ENCODE data around the gene IL5.
"Not testable (repeated sequence)": the region's sequence is repeated elsewhere in the genome, so short reads cannot be mapped to it uniquely, and the experiment has no call there.

IL5 gene

DNA sequence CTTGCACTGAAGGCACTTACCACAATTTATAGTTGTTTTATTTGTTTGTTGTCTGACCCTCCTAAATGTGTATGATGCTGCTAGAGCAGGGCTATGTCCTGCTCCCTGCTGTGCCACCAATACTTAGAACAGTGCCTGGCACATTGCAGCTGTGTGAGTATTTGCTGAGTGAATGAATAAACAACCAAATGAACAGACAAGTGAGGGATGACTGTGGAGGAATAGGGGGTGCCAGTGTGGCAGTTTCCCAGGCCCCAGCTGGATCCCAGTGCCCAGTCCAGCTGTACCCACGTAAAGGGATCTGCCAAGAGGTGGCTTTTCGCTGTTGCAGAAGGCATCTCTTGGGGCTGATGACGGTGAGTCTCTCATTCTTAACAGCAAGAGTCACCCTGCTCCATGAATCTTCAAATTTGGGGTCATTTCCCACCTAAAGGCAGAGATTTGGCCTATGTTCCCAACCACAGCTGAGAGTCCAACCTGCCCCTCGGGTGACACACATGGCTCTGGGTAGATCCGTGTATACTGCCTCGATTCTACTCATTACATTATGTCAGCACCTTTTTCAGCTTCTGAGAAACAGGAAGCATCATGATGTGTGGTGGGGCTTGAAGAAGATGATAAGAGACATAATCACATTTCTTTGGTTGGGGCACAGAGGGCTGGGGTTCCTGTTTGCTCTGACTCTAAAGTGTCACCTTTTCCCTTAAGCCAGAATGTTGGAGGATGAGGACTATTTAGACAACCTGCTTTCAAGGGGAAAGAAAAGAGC lies 14.3 kb downstream of the IL5 start:
- no peak for DNase-seq (ENCODE audit: insufficient read length, low spot score)
- TF ChIP-seq, protein P1, sequence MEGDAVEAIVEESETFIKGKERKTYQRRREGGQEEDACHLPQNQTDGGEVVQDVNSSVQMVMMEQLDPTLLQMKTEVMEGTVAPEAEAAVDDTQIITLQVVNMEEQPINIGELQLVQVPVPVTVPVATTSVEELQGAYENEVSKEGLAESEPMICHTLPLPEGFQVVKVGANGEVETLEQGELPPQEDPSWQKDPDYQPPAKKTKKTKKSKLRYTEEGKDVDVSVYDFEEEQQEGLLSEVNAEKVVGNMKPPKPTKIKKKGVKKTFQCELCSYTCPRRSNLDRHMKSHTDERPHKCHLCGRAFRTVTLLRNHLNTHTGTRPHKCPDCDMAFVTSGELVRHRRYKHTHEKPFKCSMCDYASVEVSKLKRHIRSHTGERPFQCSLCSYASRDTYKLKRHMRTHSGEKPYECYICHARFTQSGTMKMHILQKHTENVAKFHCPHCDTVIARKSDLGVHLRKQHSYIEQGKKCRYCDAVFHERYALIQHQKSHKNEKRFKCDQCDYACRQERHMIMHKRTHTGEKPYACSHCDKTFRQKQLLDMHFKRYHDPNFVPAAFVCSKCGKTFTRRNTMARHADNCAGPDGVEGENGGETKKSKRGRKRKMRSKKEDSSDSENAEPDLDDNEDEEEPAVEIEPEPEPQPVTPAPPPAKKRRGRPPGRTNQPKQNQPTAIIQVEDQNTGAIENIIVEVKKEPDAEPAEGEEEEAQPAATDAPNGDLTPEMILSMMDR (IDR thresholded peaks at IDR 0.05; ENCODE audit: insufficient read depth, missing control alignments), result no peak
- no peak for FAIRE-seq

DNA sequence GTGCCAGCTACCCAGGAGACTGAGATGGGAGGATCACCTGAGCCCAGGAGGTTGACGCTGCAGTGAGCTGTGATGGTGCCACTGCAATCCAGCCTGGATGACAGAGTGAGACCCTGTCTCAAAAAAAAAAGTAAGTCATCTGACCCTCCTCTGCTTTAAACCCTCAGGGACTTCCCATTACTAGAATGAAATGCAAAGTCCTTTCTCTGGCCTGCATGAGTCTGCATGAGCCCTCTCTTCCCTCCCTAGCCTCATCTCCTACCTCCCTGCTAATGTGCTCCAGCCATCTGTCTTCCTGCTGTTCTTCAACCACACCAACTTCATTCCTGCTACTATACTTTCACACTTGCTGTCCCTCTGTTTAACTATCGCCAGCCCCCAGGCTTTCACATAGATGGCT lies 15.3 kb downstream of the IL5 start:
- no peak for FAIRE-seq
- TF ChIP-seq, protein P1 (IDR thresholded peaks at IDR 0.05; ENCODE audit: insufficient read depth, missing control alignments), result no peak
- no peak for DNase-seq (ENCODE audit: insufficient read length, low spot score)

DNA sequence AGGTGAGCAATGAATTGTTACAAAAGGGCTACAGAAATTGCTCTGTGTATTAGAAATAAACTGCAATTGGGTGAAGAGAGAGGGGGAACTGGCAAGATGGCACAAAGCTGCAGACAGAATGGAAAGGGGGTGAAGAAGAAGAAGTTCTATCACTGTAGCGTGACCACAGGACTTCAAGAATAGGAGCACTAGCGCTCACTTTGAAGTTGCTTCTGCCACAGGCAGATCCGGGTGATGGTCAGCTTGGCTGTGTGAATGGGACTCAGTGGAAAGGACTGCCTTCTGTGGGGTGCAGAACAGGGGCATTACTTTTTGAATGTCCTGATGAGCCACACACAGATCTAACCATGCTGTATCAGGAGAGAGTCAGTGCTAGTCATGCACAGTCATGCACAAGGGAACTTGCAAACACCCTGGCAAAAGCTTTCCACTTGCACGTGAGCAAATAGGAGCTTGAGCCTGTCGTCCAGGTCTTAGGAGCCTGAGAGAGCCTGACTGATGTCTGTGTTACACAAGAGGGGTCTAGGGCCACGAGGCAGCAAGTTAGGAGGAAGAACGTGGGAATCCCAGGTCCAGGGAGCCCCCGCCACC lies 16.3 kb downstream of the IL5 start:
- TF ChIP-seq, protein P1 (IDR thresholded peaks at IDR 0.05; ENCODE audit: insufficient read depth, missing control alignments), result no peak
- no peak for DNase-seq (ENCODE audit: insufficient read length, low spot score)
- no peak for FAIRE-seq

DNA sequence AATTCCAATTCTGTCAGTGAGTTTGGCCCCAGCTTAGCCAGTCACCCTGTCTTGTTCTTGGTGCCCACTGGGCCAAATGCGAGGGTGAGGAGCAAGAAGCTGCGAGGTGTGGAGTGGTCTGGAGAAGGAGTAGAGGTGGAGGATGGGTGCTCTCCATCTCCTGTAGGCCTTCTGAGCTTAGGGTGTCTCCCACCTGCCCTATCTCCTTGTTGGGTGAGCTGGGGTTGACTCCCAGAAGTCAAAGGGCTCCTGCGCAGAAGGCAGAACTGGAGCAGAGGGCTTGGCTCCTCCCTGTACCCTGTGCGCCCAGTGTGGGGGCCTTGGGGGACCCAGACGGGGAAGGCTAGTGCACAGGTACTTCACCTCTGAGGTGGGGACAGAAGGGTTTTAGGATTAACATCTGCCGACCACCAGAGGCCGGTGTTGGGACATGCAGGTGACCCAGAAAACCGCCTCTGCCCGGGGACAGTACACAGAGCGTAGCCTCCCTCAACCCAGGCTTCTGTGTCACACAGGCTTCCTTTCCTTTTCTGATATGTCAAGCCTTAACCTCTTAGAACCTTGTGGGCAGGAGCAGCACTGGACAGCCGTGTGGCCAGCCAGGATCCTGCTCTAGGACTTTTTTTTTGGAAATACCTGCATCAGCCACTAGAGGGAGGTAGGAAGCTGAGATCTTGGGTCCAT lies 16.9 kb downstream of the IL5 start:
- TF ChIP-seq, protein P1 (IDR thresholded peaks at IDR 0.05; ENCODE audit: insufficient read depth, missing control alignments), result peak; percentile 70
- FAIRE-seq, result no peak
- DNase-seq (ENCODE audit: insufficient read length, low spot score), result no peak

DNA sequence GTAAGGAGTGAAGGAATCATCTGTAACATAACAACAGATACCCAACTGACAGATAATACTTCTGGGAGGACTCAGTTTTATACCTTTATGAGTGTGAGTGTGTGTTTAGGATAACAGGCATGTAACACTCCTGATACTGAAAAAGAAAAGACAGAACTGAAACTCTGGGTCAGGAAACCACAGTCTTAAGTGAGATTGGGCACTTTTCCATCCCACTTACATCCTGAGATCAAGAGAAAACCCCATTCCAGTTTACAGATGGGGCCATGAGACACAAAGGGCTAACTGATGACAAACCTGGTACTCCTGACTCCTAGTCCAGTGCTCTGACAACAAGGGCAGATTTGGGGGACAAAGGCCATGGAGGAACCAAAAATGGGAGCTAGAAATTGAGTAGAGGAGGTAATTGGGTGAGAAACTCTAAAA lies 18.0 kb downstream of the IL5 start:
- TF ChIP-seq, protein P1 (IDR thresholded peaks at IDR 0.05; ENCODE audit: insufficient read depth, missing control alignments), result no peak
- FAIRE-seq (no peak), DNase-seq (ENCODE audit: insufficient read length, low spot score) (no peak)

DNA sequence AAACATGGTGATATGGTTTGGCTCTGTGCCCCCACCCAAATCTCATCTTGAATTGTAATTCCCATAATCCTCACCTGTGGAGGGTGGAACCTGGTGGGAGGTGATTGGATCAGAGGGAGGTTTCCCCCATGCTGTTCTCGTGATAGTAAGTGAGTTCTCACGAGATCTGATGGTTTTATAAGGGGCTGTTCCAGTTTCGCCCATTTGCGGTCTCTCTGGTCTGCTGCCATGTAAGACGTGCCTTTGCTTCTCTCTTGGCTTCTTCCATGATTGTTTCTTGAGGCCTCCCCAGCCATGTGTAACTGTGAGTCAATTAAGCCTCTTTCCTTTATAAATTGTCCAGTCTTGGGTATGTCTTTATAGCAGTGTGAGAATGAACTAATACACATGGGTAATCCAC lies 18.4 kb downstream of the IL5 start:
- DNase-seq (ENCODE audit: insufficient read length, low spot score); FAIRE-seq: not testable (repeated sequence)

DNA sequence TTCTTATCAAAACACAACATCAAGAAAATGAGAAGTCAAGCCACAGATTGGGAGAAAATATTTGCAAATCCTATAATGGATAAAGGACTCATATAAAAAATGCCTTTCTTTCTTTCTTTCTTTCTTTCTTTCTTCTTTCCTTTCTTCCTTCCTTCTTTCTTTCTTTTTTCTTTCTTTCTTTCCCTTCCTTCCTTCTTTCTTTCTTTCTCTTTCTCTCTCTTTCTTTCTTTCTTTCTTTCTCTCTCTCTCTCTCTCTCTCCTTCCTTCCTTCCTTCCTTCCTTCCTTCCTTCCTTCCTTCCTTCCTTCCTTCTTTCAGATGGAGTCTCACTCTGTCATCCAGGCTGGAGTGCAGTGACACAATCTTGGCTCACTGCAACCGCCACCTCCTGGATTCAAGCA lies 21.3 kb downstream of the IL5 start:
- DNase-seq (ENCODE audit: insufficient read length, low spot score); FAIRE-seq: not testable (repeated sequence)

DNA sequence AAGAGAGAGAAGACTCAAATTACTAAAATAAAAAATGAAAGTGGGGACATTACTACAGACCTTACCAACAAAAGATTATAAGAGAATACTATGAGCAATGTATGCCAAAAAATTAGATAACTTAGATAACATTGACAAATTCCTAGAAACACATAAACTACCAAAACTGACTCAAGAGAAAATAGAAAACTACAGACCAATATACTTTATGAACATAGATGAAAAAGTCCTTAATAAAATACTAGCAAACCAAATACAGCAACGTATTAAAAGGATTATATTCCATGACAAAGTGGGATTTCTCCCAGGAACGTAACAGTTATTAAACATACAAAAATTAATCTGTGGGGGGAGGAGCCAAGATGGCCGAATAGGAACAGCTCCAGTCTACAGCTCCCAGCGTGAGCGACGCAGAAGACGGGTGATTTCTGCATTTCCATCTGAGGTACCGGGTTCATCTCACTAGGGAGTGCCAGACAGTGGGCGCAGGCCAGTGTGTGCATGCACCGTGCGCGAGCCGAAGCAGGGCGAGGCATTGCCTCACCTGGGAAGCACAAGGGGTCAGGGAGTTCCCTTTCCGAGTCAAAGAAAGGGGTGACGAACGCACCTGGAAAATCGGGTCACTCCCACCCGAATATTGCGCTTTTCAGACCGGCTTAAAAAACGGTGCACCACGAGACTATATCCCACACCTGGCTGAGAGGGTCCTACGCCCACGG lies 29.5 kb downstream of the IL5 start:
- DNase-seq (ENCODE audit: insufficient read length, low spot score); FAIRE-seq: not testable (repeated sequence)
